OCI-LY1 (cell line): ENCODE results near the gene ANKRD11.

ENCODE experiments used
- H2AFZ ChIP-seq: fragments of 200-600 bp; sonication (generic), shearing (Covaris generic); 2 replicates; pipeline ENCODE4 v1.6.0; 2014; ENCODE audit warnings: antibody characterized with exemption, mild to moderate bottlenecking, low read length
- H3F3A ChIP-seq: fragments of 200-600 bp; sonication (generic), shearing (Covaris generic); 2 replicates; pipeline ENCODE4 v1.6.0; 2014; ENCODE audit warnings: mild to moderate bottlenecking, antibody characterized with exemption, low read length, moderate library complexity; ENCODE audit not compliant: insufficient read depth
- H3K27ac ChIP-seq: fragments of 200-600 bp; sonication (generic); 2 replicates; pipeline ENCODE4 v1.5.1; 2014; ENCODE audit warnings: low read length, mixed run types, mild to moderate bottlenecking, low read depth; ENCODE audit not compliant: poor library complexity, severe bottlenecking
- H3K27me3 ChIP-seq: fragments of 200-600 bp; sonication (generic); 2 replicates; pipeline ENCODE4 v1.6.0; 2014; ENCODE audit warnings: antibody characterized with exemption, mild to moderate bottlenecking, low read length, moderate library complexity; ENCODE audit not compliant: insufficient read depth
- H3K36me3 ChIP-seq: fragments of 200-600 bp; sonication (generic); 2 replicates; pipeline ENCODE4 v1.6.1; 2014; ENCODE audit warnings: mild to moderate bottlenecking, antibody characterized with exemption, low read length, moderate library complexity, mixed read lengths; ENCODE audit not compliant: insufficient read depth
- H3K4me1 ChIP-seq: fragments of 200-600 bp; sonication (generic); 2 replicates; pipeline ENCODE4 v1.5.1; 2014; ENCODE audit warnings: mild to moderate bottlenecking, low read length, moderate library complexity; ENCODE audit not compliant: insufficient read depth, severe bottlenecking
- H3K4me2 ChIP-seq: fragments of 200-600 bp; sonication (generic), shearing (Covaris generic); 2 replicates; pipeline ENCODE4 v1.6.1; 2014; ENCODE audit warnings: low read length
- H3K4me3 ChIP-seq: fragments of 200-600 bp; sonication (generic); 2 replicates; pipeline ENCODE4 v1.5.1; 2014; ENCODE audit warnings: low read length, low read depth, mild to moderate bottlenecking, mixed read lengths; ENCODE audit not compliant: poor library complexity, severe bottlenecking
- H3K79me2 ChIP-seq: fragments of 200-600 bp; shearing (Covaris generic); 2 replicates; pipeline ENCODE4 v1.6.1; 2016; ENCODE audit warnings: mixed run types, low read length, mixed read lengths; ENCODE audit not compliant: insufficient read depth
- H3K9ac ChIP-seq: fragments of 200-600 bp; sonication (generic), shearing (Covaris generic); 2 replicates; pipeline ENCODE4 v1.6.1; 2014; ENCODE audit warnings: mild to moderate bottlenecking, low read length, mixed read lengths
- H3K9me2 ChIP-seq: fragments of 200-600 bp; sonication (generic), shearing (Covaris generic); 2 replicates; pipeline ENCODE4 v1.6.1; 2014; ENCODE audit warnings: low read depth, mild to moderate bottlenecking, low read length, mixed read lengths
- H3K9me3 ChIP-seq: fragments of 200-600 bp; shearing (Covaris generic); 2 replicates; pipeline ENCODE4 v1.6.1; 2014; ENCODE audit warnings: low read length, mixed read lengths
- H4K20me1 ChIP-seq: fragments of 200-600 bp; sonication (generic), shearing (Covaris generic); 2 replicates; pipeline ENCODE4 v1.6.0; 2016; ENCODE audit warnings: mild to moderate bottlenecking, low read length; ENCODE audit not compliant: insufficient read depth
- CTCF ChIP-seq: fragments of 200-600 bp; sonication (generic), shearing (Covaris generic); IDR thresholded peaks from 2 replicates; pipeline ENCODE4 v1.5.1; 2017; ENCODE audit warnings: mild to moderate bottlenecking, antibody characterized with exemption, low read length, moderate library complexity, mixed read lengths
- EZH2 ChIP-seq: fragments of 200-600 bp; sonication (generic), shearing (Covaris generic); IDR thresholded peaks from 2 replicates; pipeline ENCODE4 v1.8.0; 2017; ENCODE audit warnings: borderline replicate concordance, mixed run types, mild to moderate bottlenecking, antibody characterized with exemption, low read length, moderate library complexity, mixed read lengths

Gene ANKRD11

DNA sequence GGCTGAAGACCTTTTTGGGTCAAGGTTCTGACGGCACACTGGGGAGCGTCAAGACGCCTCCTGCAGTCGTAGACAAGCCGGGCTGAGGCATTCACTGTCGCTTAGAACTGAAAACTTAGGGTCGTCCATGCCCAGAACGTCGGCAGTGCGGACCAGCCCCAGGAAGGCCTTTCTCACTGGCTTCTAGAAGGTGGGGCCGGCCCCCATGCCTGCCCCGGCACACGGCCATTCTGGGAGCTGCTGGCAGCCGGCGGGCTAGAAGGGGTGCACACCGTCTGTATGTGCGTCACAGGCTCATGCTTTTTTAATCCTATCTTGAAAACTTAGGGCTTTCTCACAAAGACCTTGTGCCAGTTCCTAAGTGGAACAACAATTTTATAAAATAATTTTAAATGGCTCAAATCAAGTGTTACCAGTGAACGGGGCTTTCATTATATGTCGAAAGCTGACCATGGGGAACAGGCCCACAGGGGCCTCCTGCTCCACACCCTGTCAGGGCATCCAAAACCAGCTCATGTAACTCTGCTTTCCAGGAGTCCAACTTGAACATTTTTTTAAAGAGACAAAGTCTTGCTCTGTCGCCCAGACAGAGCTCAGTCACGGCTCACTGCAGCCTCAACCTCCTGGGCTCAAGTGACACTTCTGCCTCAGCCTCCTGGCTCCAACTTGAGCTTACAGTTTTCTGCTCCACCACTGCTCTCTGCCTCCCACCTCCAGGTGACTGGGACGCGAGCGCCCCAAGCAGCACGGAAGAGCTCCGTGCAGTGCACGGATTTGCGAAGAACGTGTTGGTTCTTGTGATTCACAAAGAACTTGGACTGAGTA lies 111.2 kb downstream of the ANKRD11 start:
- H3K4me1 ChIP-seq: peaks cover 37% of the 10 kb centered on the region
- peaks cover 80% of the 10 kb centered on the region for H3K79me2 ChIP-seq
- no peaks in the 10 kb centered on the region for H3K9me3 ChIP-seq
- no peak overlapping the region for H3K4me3 ChIP-seq
- TF ChIP-seq EZH2 (no peak), CTCF (peak; percentile 29; the same call in 1 of the 2 replicates)
- peaks cover 12% of the 10 kb centered on the region; the same call in 1 of the 2 replicates for H3K36me3 ChIP-seq
- peaks cover 4% of the 10 kb centered on the region; the same call in 1 of the 2 replicates for H3F3A ChIP-seq
- H3K9me2 ChIP-seq: no peaks in the 10 kb centered on the region
- no peak overlapping the region for H3K27ac ChIP-seq
- no peak overlapping the region for H3K9ac ChIP-seq
- H4K20me1 ChIP-seq: no peaks in the 10 kb centered on the region
- no peaks in the 10 kb centered on the region for H3K27me3 ChIP-seq
- no peak overlapping the region for H3K4me2 ChIP-seq
- no peak overlapping the region for H2AFZ ChIP-seq

- Histone ChIP-seq H4K20me1 (0 out of 2 replicates have a peak, but pooled peaks cover 5% of the 10 kb centered on the region), H3F3A (peaks cover 4% of the 10 kb centered on the region; the same call in 1 of the 2 replicates), H3K79me2 (peaks cover 80% of the 10 kb centered on the region)
Observed at GRCh38 chr16:89377453-89377848, 112.9 kb downstream of the ANKRD11 start.

DNA sequence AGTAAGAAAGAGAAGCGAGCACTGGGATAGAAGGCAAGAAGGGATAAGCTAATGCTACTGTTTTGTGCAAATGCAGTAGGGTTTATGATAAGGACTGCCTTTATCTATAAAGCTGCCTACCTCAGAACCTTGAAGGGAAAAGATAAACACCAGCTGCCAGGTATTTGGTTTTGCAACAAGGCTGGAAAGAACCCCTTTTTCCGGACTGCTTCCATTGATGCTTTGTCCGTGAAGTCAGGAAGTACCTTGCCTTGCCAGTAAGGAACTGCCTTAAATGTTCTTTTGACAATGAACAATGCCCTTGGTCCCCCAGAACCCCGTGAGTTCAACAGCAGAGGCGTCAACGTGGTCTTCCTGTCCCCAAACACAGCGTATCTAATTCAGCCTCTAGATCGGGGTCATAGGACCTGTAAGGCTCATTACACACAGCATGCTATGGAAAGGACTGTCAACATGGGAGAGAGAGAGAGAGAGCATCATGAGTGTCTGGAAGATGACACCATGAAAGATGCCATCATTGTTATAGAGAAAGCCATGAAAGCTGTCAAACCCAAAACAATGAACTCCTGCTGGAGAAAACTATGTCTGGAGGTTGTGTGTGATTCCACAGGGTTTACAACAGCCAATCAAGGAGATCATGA lies 113.4 kb downstream of the ANKRD11 start:
- Histone ChIP-seq H3F3A (peaks cover 4% of the 10 kb centered on the region; the same call in 1 of the 2 replicates), H2AFZ (no peak overlapping the region), H3K79me2 (peaks cover 80% of the 10 kb centered on the region), H3K27ac (no peak overlapping the region), H3K4me3 (no peak overlapping the region), H3K9me3 (no peaks in the 10 kb centered on the region), H3K27me3 (no peaks in the 10 kb centered on the region), H3K9ac (no peak overlapping the region), H3K4me2 (no peak overlapping the region), H3K36me3 (peaks cover 12% of the 10 kb centered on the region; the same call in 1 of the 2 replicates), H3K9me2 (no peaks in the 10 kb centered on the region), H3K4me1 (peaks cover 35% of the 10 kb centered on the region), H4K20me1 (0 out of 2 replicates have a peak, but pooled peaks cover 5% of the 10 kb centered on the region)
- TF ChIP-seq EZH2: no peak
- TF ChIP-seq CTCF: no peak

More at GRCh38 chr16:89377453-89377848, 112.9 kb downstream of the ANKRD11 start:
- Histone ChIP-seq H2AFZ (no peak overlapping the region), H3K27me3 (no peaks in the 10 kb centered on the region), H3K9me2 (no peaks in the 10 kb centered on the region), H3K9ac (no peak overlapping the region), H3K4me2 (no peak overlapping the region), H3K27ac (no peak overlapping the region), H3K36me3 (peaks cover 12% of the 10 kb centered on the region; the same call in 1 of the 2 replicates), H3K4me1 (peaks cover 35% of the 10 kb centered on the region), H3K9me3 (no peaks in the 10 kb centered on the region), H3K4me3 (no peak overlapping the region)
- TF ChIP-seq CTCF: no peak
- no peak for TF ChIP-seq EZH2
